22Rv1 (cell line): ENCODE measurements around the gene LRRC49.

Source experiments
- CTCF ChIP-seq: fragments of 450-650 bp; IDR thresholded peaks from 2 replicates; pipeline ENCODE4 v1.5.1; 2017; ENCODE audit warnings: mild to moderate bottlenecking
- ZFX ChIP-seq: fragments of 450-650 bp; IDR thresholded peaks from 2 replicates; pipeline ENCODE4 v1.6.1; 2017; ENCODE audit warnings: antibody characterized with exemption, borderline replicate concordance

GRCh38 chr15:71055461-71055860 is 162.8 kb downstream of the LRRC49 start:
- TF ChIP-seq CTCF (no peak), ZFX (no peak)
